ENCODE measurements around the gene CAMSAP3.

The CAMSAP3 gene

GRCh38 chr19:7617172-7617571 lies 21.5 kb downstream of the CAMSAP3 start:
- DNase-seq = no peak

- no peak for DNase-seq
Observed at GRCh38 chr19:7617735-7618134, 22.1 kb downstream of the CAMSAP3 start.

- no peak for DNase-seq
Observed at GRCh38 chr19:7618348-7618747, 22.7 kb downstream of the CAMSAP3 start.

GRCh38 chr19:7618771-7619510 lies 23.3 kb downstream of the CAMSAP3 start:
- DNase-seq = no peak

GRCh38 chr19:7619671-7620441 lies 24.2 kb downstream of the CAMSAP3 start:
- DNase-seq = no peak

GRCh38 chr19:7620442-7621412 lies 25.1 kb downstream of the CAMSAP3 start:
- DNase-seq = no peak

- no peak for DNase-seq
Observed at GRCh38 chr19:7622933-7623685, 27.4 kb downstream of the CAMSAP3 start.

GRCh38 chr19:7623725-7624603 lies 28.3 kb downstream of the CAMSAP3 start:
- no peak for DNase-seq

- no peak for DNase-seq
Observed at GRCh38 chr19:7624810-7625209, 29.1 kb downstream of the CAMSAP3 start.

GRCh38 chr19:7625763-7626372 lies 30.2 kb downstream of the CAMSAP3 start:
- no peak for DNase-seq

- DNase-seq = no peak
Observed at GRCh38 chr19:7627166-7627565, 31.5 kb downstream of the CAMSAP3 start.

GRCh38 chr19:7628589-7629311 lies 33.1 kb downstream of the CAMSAP3 start:
- no peak for DNase-seq

- DNase-seq = peak; percentile 94
Observed at GRCh38 chr19:7629347-7630054, 33.8 kb downstream of the CAMSAP3 start, which contains the start of the genes PET100 and XAB2. PET100 (plus strand) TSS chr19:7629793; CDS start chr19:7629834, 41 bp downstream. XAB2 (minus strand) TSS chr19:7629545; CDS start chr19:7629527, 18 bp downstream.

GRCh38 chr19:7631577-7631976 lies 35.9 kb downstream of the CAMSAP3 start:
- no peak for DNase-seq

GRCh38 chr19:7632340-7633203 lies 36.9 kb downstream of the CAMSAP3 start:
- no peak for DNase-seq

GRCh38 chr19:7633698-7634097 lies 38.0 kb downstream of the CAMSAP3 start, which contains the start of gene PCP2:
PCP2 (minus strand) TSS chr19:7633719; CDS start chr19:7633457, 262 bp downstream.
- no peak for DNase-seq

- no peak for DNase-seq
Observed at GRCh38 chr19:7635670-7636069, 40.0 kb downstream of the CAMSAP3 start.

GRCh38 chr19:7636317-7636690 lies 40.6 kb downstream of the CAMSAP3 start:
- no peak for DNase-seq
